Stimulated activated CD4-positive, alpha-beta T cell treated with anti-CD3 and anti-CD28 coated beads, TNF-alpha, amount 100 ng/mL, for 24 hours (primary cell): ENCODE measurements around the gene RACK1.
"Not testable (repeated sequence)": the region's sequence is repeated elsewhere in the genome, so short reads cannot be mapped to it uniquely, and the experiment has no call there.

Experiments
- DNase-seq, 3 experiments: peaks; one replicate each; pipeline ENCODE4 v3.0.0-alpha.2; 2020; ENCODE audit warnings: low read depth in 3 of 3

Gene RACK1

GRCh38 chr5:181243564-181244343 is at the start of gene RACK1:
Gene RACK1 (minus strand): TSS chr5:181243906. CDS start chr5:181243800, 106 bp downstream.
- peak; percentile 83 to 85 (median 83) for DNase-seq

GRCh38 chr5:181287331-181287730 is 43.6 kb upstream of the RACK1 start:
- not testable (repeated sequence) for DNase-seq

- not testable (repeated sequence) for DNase-seq
These were observed 42.4 kb upstream of the RACK1 start for GRCh38 chr5:181285962-181286705.

DNA sequence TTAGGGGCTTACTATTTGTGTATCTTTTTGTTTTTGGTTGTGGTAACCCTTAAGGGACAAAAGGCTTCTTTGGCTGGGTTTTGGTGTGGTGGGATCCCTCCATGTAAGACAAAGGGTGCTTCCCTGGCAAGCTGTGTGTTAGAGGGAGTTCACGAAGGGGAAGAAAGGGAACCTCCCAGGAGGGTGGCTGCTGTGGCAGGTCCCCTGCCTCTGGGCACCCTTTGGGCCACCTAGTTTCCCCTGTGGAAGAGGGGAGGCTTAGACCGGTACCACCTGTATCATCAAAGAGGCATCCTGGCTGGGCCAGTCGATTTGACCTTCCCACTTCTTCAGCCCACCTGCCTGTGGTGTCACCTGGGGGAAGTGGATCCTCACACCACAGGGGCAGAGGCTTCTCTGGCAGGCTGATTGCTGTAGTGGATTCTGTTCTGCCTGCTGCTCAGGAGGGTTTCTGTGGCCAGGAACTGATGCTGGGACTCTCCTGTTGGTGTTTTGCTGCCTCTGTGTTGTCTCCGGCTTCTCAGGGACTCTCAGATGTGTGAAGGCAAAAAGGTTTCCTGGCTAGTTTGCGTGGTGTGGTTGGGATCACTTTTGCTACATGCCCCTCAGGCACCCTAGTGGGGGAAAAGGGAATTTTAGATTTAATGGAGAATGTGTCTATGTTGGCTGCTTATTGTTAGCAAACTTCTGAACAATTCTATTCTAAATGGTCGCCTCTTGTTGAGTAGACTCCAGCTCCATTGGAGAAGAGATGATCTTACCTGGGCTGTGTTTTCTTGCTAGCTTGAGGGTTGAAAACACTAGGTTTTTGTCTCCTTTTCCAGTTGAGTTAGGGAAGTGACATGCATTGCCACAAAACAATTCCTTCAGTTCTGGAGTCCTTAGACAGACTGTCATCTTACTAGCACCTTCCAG is 40.4 kb upstream of the RACK1 start:
- not testable (repeated sequence) for DNase-seq

- DNase-seq, result no peak
These were observed 39.6 kb upstream of the RACK1 start for GRCh38 chr5:181283347-181283746.

GRCh38 chr5:181282874-181283273 is 39.2 kb upstream of the RACK1 start:
- DNase-seq, result no peak

DNA sequence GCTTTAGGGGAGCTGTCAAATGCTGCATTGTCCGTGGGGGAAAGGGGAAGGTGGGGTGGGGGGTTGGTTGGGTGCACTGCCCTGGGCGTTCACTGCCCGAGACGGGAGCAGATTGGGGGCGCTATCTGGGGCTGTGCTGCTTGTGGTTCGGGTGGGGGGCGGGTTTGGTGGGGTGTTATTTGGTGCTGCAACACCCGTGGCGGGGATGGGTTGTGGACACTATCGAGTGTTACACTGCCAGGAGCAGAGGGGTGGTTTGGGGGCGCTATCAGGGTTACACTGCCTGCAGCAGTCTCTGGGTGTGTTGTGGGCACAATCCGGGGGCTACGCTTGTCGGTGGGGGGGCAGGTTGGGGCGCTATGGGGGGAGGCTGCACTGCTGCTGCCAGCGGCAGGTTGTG is 38.7 kb upstream of the RACK1 start:
- not testable (repeated sequence) for DNase-seq

DNA sequence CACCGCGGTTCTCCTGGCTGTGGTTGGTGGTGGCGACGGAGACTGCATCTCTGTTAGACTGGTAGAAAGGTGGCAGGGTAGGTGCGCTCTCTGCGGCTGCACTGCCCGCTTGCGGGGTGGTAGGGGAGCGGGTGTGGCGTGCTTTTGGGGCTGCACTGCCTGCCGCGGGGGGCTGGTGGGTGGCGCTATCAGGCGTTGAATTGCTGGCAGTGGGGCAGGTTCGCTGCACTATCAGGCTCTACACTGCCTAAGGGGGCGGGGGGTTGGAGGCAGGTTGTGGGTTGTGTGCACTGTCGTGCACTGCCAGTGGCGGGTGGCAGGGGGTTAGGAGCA is 38.2 kb upstream of the RACK1 start:
- no peak for DNase-seq

GRCh38 chr5:181281077-181281983 is 37.6 kb upstream of the RACK1 start:
- DNase-seq, result no peak

- no peak for DNase-seq
These were observed 36.6 kb upstream of the RACK1 start for GRCh38 chr5:181280251-181280762.

- DNase-seq, result not testable (repeated sequence)
These were observed 29.7 kb upstream of the RACK1 start for GRCh38 chr5:181273433-181273744.

- no peak for DNase-seq
These were observed 27.4 kb upstream of the RACK1 start for GRCh38 chr5:181271081-181271480.

DNA sequence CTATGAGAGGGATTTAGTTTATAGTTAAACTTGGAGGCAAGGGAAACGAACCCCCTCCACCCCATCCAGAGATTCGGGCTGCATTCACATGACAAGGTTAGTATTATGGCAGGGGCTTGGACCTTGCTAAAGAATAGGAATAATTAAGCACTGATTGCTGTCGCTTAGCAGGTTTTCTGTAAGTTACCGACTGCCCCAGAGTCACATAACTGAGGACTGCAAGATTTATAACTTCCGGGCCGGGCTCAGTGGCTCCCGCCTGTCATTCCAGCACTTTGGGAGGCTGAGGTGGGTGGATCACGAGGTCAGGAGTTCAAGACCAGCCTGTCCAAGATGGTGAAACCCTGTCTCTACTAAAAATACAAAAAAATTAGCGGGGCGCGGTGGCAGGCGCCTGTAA is 24.2 kb upstream of the RACK1 start:
- not testable (repeated sequence) for DNase-seq

GRCh38 chr5:181267291-181267904 is 23.7 kb upstream of the RACK1 start:
- not testable (repeated sequence) for DNase-seq

DNA sequence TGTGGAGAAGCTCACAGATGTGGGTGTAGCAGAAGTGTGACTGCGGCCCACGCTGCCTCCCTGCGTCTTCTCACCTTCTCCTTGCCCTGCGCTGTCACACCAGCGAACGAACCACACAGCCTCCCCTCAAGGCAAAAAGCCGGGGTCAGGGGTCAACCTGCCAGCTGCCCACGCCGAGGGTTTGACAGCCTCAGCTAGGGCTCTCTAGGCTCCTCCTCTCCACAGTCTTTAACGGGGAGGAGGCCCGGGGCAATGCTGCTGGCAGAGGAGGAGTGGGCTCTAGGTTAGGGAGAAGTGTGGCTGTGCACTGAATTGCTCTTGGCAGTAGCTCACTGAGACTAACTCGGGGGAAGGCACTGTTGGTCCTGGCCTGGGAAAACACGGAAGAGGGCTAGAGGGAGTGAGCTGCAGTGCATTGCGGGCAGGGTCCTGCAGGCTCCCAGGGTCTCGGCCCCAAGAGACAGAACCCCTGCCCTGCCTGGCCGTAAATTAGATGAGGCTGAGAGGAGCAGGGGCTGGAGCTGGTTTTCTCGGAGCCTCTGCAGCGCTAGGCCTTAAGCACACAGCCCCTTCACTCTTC is 21.5 kb upstream of the RACK1 start:
- DNase-seq, result no peak

DNA sequence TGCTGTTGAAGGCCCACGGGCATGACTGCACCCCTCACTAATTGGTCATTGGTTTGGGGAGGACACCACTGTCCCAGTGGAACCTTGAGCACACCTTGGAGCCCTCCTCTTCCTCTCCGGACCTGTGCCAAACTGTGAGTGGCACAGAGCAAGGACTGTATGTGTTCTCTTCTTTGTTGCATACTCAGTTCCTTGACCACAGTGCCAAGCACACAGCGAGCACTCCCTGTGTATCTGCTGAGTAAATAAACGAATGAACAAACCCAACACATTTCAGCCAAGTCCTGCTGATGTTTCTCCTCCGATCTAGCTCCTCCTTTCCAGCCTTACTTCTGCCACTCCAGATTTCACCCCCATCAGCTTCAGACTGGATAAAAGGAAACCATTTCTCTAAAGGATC is 19.9 kb upstream of the RACK1 start:
- no peak for DNase-seq

GRCh38 chr5:181261320-181262049 is 17.8 kb upstream of the RACK1 start:
- DNase-seq, result peak in 2 of 3 experiments; percentile 59 to 70

DNA sequence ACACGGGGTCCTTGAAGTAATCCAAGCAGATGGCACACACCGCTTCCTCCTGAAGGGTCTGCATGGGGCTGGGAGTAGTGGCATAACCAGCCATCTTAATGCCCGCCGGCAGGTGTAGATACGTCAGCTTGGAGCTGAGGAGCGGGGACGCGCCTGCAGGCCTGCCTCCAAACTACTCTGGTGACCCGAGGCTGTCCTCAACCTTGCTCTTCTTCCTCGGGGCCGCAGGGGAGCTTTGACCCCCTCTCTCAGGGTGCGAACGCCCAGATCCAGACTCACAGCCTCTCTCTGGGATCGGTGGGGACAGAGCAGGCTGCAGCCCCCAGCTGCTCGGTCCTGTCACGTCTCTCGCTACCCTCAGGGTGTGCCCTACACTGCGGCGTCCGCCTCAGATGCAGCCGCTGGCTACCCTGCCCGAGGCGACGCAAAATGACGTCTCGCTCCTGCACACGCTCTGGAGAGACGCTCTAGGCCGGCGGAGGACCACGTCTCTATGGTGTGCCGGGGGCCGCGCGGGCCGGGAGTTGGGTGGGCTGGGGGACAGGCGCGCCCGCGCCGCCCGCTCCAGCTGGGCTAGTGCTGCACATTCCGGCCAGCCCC is 17.1 kb upstream of the RACK1 start, which contains the start of gene TRIM52:
Gene TRIM52, minus strand, starts transcription at position 424 of the 600 bp plus-strand sequence. Its CDS starts 330 bp downstream, at position 94.
- peak; percentile 81 to 87 (median 82) for DNase-seq
